Rectal smooth muscle tissue (tissue), 1 donor: ENCODE measurements around the gene NAIF1.
A peak's percentile ranks its signal among the peaks of the same experiment; 100 is the strongest.

Experiments used
- H3K27ac ChIP-seq: one replicate; pipeline ENCODE4 v1.7.0; 2013; ENCODE audit warnings: low read depth, low read length, inconsistent platforms
- H3K27me3 ChIP-seq: one replicate; pipeline ENCODE4 v1.7.0; 2013; ENCODE audit warnings: low read length; ENCODE audit not compliant: control insufficient read depth, insufficient read depth
- H3K36me3 ChIP-seq: one replicate; pipeline ENCODE4 v1.7.0; 2013; ENCODE audit warnings: low read length; ENCODE audit not compliant: control insufficient read depth, insufficient read depth
- H3K4me1 ChIP-seq: one replicate; pipeline ENCODE4 v1.7.0; 2013; ENCODE audit warnings: low read length; ENCODE audit not compliant: control insufficient read depth, insufficient read depth
- H3K4me3 ChIP-seq: one replicate; pipeline ENCODE4 v1.7.0; 2013; ENCODE audit warnings: low read length
- H3K9ac ChIP-seq: one replicate; pipeline ENCODE4 v1.7.0; 2013; ENCODE audit warnings: low read length

The NAIF1 gene

GRCh38 chr9:128106940-128107467 is 39.9 kb upstream of the NAIF1 start:
- Histone ChIP-seq H3K4me1 (no peaks in the 10 kb centered on the region), H3K9ac (no peak overlapping the region), H3K27me3 (no peaks in the 10 kb centered on the region), H3K36me3 (peaks cover 43% of the 10 kb centered on the region), H3K27ac (no peak overlapping the region), H3K4me3 (no peak overlapping the region)

- H3K4me3 ChIP-seq = no peak overlapping the region
- H3K27me3 ChIP-seq = no peaks in the 10 kb centered on the region
- peaks cover 47% of the 10 kb centered on the region for H3K36me3 ChIP-seq
- H3K27ac ChIP-seq = no peak overlapping the region
- H3K9ac ChIP-seq = no peak overlapping the region
- H3K4me1 ChIP-seq = no peaks in the 10 kb centered on the region
Observed at GRCh38 chr9:128106181-128106939, 39.2 kb upstream of the NAIF1 start.

DNA sequence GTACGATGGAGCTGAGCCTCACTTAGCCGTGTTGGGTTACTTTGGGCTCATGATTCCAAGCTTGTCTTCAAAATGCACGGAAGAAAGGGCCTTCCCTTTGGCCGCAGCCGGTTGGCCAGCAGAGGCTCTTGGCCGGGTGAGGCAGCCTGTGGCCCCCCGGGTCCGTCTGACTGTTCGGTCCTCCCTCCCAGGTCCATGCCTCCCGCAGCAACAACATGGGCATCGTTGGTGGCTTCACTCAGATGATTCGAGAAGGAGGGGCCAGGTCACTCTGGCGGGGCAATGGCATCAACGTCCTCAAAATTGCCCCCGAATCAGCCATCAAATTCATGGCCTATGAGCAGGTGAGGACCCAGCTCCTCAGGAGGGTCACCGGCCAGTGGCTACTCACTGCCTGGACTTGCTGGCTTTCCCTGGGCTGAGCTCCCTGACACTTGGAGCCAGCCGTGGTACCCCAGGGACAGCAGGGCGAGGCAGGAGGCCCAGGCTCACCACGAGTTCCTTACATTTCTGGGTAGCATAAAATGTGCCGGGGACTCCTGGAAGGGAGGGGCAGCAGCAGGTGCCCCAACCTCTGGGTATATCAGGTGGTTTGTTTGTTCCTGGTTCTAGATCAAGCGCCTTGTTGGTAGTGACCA is 38.5 kb upstream of the NAIF1 start:
- H3K36me3 ChIP-seq = peaks cover 47% of the 10 kb centered on the region
- no peak overlapping the region for H3K27ac ChIP-seq
- H3K4me1 ChIP-seq = no peaks in the 10 kb centered on the region
- H3K4me3 ChIP-seq = no peak overlapping the region
- no peaks in the 10 kb centered on the region for H3K27me3 ChIP-seq
- H3K9ac ChIP-seq = no peak overlapping the region

DNA sequence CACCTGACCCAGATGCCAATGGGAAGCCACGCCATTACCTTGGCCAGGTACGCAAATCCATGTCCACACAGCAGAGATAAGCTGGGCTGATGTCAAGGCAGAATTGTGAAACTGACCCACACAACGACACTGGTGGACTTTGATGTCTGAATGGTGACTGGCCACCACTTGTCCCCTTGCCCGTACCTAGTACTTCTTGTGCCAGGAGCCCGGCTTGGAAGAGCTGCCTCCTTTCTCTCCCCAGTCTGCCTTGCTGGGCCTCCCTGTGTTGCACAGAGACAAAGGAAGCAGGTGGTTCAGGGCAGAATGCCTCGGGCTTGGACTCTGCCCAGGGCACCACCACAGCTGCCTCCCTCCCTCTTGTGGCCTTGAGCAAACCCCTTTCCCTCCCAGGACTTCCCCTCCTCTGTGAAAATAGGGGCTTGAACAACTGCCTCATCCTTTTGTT is 37.1 kb upstream of the NAIF1 start:
- Histone ChIP-seq H3K4me3 (no peak overlapping the region), H3K27ac (no peak overlapping the region), H3K27me3 (no peaks in the 10 kb centered on the region), H3K36me3 (peaks cover 47% of the 10 kb centered on the region), H3K4me1 (peaks cover 15% of the 10 kb centered on the region), H3K9ac (no peak overlapping the region)

DNA sequence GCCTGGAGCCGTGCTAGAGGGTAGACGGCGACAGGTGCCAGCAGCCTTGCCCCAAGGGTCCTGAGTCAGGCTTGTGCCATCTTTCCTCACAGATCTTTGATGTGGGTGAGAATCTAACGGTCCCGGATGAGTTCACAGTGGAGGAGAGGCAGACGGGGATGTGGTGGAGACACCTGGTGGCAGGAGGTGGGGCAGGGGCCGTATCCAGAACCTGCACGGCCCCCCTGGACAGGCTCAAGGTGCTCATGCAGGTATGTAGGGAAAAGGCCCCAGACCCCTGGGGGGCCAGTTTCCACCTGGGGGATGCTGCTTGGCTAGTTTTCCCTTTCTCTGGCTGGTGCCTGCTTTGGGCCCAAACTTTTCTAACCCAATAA is 36.5 kb upstream of the NAIF1 start:
- Histone ChIP-seq H3K4me1 (peaks cover 19% of the 10 kb centered on the region), H3K27me3 (no peaks in the 10 kb centered on the region), H3K27ac (no peak overlapping the region), H3K36me3 (peaks cover 47% of the 10 kb centered on the region), H3K9ac (no peak overlapping the region), H3K4me3 (no peak overlapping the region)

DNA sequence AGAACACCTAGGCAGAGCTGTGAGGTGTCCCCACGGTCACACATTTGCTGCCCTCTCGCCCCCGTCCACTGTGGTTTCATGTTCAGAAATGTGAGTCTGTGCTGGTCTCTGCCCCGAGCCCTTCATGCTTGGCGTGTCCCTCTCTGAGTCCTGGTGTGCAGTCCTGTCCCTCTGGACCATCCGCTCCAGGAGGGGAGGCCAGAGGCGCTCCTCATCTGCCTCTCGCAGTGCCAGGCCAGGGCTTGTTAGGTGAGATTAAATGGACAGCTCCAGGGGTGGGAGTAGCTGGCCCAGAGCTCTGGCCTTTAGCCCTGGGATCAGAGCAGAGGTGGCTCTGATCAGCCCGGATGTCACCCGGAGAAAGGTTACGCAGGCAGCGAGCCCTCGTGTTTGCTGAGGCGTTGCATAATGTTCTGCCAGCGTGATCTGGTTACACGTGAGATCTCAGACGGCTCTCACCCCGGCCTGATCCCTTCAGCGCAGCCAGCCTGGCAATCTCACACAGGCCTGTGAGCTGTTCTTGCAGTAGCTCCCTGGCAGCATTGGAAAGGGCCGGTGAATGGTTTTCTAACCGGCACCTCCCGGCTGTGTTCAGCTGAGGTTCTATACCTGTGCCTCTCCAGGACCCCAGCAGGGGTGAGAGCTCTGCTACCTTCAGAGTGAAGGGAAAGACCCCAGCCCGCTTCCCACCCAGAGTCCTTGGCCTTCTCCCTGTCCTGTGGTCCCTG is 35.9 kb upstream of the NAIF1 start:
- Histone ChIP-seq H3K36me3 (peaks cover 45% of the 10 kb centered on the region), H3K4me3 (no peak overlapping the region), H3K4me1 (peaks cover 20% of the 10 kb centered on the region), H3K27me3 (no peaks in the 10 kb centered on the region), H3K27ac (no peak overlapping the region), H3K9ac (no peak overlapping the region)

DNA sequence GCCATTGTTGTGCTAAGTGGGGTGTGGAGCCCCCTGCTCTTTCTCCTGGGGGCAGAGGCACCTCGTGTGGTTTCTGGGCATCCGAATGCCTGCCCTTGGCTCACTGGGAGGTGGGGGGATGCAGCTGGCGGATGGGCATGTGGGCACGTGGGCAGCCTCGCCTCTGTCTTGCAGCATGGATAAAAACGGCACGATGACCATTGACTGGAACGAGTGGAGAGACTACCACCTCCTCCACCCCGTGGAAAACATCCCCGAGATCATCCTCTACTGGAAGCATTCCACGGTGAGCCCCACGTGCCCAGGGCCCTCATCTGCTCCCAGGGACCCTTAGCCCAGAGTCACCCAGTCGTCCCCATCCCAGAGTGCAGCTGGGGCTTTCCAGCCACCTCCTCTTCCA is 35.1 kb upstream of the NAIF1 start:
- Histone ChIP-seq H3K9ac (no peak overlapping the region), H3K4me3 (no peak overlapping the region)

DNA sequence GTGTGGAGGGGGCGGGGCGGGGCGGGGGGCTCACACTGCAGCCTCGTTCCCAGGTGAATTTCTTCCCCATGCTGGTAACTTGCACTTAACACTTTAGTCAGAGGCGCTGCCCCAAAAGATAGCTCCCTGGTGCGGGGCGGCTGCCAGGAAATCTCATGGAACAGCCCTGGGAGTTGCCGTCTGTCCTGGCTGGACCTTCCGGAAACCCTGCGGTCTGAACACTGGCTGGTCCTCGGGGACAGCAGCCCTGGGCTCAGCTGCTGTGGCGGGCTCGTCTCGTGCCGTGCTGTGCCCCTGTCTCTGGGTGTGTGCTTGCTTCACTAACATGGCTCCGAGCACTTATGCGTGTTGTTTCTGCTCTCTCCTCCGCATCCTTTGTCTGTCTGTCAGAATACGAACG is 34.6 kb upstream of the NAIF1 start:
- Histone ChIP-seq H3K27ac (no peak overlapping the region), H3K27me3 (no peaks in the 10 kb centered on the region), H3K4me1 (peaks cover 25% of the 10 kb centered on the region), H3K36me3 (peaks cover 32% of the 10 kb centered on the region), H3K4me3 (no peak overlapping the region), H3K9ac (no peak overlapping the region)

More for the DNA sequence above, 35.1 kb upstream of the NAIF1 start:
- H3K27ac ChIP-seq = no peak overlapping the region
- H3K4me1 ChIP-seq = peaks cover 25% of the 10 kb centered on the region
- peaks cover 37% of the 10 kb centered on the region for H3K36me3 ChIP-seq
- no peaks in the 10 kb centered on the region for H3K27me3 ChIP-seq

GRCh38 chr9:128101231-128101661 is 34.1 kb upstream of the NAIF1 start:
- H3K9ac ChIP-seq = no peak overlapping the region
- no peaks in the 10 kb centered on the region for H3K27me3 ChIP-seq
- H3K4me1 ChIP-seq = peaks cover 25% of the 10 kb centered on the region
- peaks cover 28% of the 10 kb centered on the region for H3K36me3 ChIP-seq
- H3K27ac ChIP-seq = no peak overlapping the region
- H3K4me3 ChIP-seq = no peak overlapping the region

- Histone ChIP-seq H3K4me1 (peaks cover 25% of the 10 kb centered on the region), H3K27ac (peak overlapping the region; percentile 81), H3K27me3 (no peaks in the 10 kb centered on the region), H3K36me3 (peaks cover 23% of the 10 kb centered on the region), H3K9ac (no peak overlapping the region), H3K4me3 (peak overlapping the region; percentile 3)
Observed at GRCh38 chr9:128100581-128100980, 33.5 kb upstream of the NAIF1 start.

DNA sequence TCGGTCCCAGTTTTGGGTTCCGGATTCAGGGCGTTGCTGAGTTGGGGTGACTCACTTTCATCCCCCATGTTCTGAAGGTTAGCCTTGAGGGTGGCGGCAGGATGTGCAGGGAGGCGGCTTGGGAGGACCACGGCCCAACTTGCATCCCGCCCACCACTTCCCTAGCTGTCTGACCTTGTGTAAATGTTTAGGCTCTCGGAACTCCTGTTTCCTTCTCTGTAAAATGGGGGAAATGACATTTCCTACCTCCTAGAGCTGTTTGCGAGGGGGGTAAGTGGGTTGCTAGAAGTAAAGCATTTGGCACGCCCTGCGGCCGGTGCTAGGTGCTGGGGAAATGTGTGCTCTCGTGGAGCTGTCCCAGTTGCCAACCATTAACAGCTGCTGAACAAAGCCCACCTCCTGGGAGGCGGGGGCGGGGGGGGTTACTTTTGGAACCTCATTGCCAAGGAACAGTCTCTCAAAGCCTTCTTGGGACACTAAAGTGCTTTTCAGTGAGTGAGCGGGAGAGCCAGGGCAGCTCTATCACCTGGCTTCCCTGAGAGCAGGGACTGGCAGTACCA is 32.9 kb upstream of the NAIF1 start:
- peaks cover 23% of the 10 kb centered on the region for H3K36me3 ChIP-seq
- peak overlapping the region; percentile 81 for H3K27ac ChIP-seq
- no peaks in the 10 kb centered on the region for H3K27me3 ChIP-seq
- peaks cover 26% of the 10 kb centered on the region for H3K4me1 ChIP-seq
- H3K4me3 ChIP-seq = peak overlapping the region; percentile 51
- no peak overlapping the region for H3K9ac ChIP-seq
